A549 (cell line): ENCODE measurements around the gene GLIPR1L1.

Experiments
- BHLHE40 ChIP-seq: IDR thresholded peaks from 2 replicates; pipeline ENCODE4 v1.6.1; 2012; ENCODE audit warnings: low read depth, low read length, inconsistent platforms
- MYC ChIP-seq: IDR thresholded peaks from 2 replicates; pipeline ENCODE4 v1.6.1; 2012; ENCODE audit warnings: mild to moderate bottlenecking, inconsistent platforms, low read length, improper control_type of control experiment, borderline replicate concordance
- POLR2A ChIP-seq: IDR thresholded peaks from 2 replicates; pipeline ENCODE4 v1.6.1; 2012; ENCODE audit warnings: mild to moderate bottlenecking, low read length

GRCh38 chr12:75334384-75335030, at the start of gene GLIPR1L1:
- no peak for TF ChIP-seq MYC
- TF ChIP-seq POLR2A: no peak
- no peak for TF ChIP-seq BHLHE40
